Measurements from ENCODE around the gene SRPX. TPM values are rescaled to one million over a fixed set of nuclear protein-coding genes. Genes with fewer than 3 reads are reported as not detected.

The SRPX gene
- total and polyA plus RNA-seq, 2 of the 4 experiments (the other 2 are of a cell fraction) = 35.5 to 81.5 TPM

DNA sequence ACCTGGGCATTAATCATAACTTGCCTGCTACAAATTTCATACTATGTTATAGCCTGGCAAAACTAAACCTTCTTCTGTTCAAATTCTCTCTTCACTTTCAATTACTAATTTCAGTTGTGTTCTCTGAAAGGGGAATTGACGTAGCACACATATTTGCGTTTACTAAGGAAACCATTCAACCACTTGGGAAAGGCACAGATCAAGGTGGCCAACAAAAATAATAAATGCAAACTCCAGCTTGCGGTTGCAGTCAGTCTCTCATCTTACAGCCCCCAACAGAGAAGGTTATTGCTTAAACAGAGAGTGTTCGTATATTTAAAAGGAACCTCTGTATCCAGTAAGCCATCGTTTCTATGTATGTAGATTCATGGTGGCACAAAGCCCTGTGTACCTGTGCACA is 4.0 kb downstream of the SRPX start:
- peaks cover 2 to 34% of the 10 kb centered on the region in 2 experiments; a peak in 2 of 4 replicates for H3K79me1 ChIP-seq (ENCODE audit: low read depth in 1 of 2, low read length in 2 of 2)
- H3K4me1 ChIP-seq (ENCODE audit: control insufficient read depth, insufficient read depth, low read length) = peaks cover 3% of the 10 kb centered on the region
- no peak overlapping the region for H2BK120ac ChIP-seq (ENCODE audit: low read depth, low read length)
- H2AFZ ChIP-seq (replicated peaks; ENCODE audit: low read length, poor library complexity) = no peak overlapping the region
- H4K91ac ChIP-seq (ENCODE audit: insufficient read depth, low read depth, low read length) = no peak overlapping the region
- H2BK5ac ChIP-seq (ENCODE audit: low read depth, low read length, poor library complexity, severe bottlenecking) = no peak overlapping the region
- H3K4me2 ChIP-seq (ENCODE audit: low read depth, low read length) = no peak overlapping the region
- 90% methylated on average over 2 of the region's 5 CpGs; no CpG with 5 or more reads in 1 of the 2 experiments for WGBS, 2 experiments (ENCODE audit: extremely low coverage in 2 of 2, insufficient read length in 1 of 2)
- H3K4me3 ChIP-seq (ENCODE audit: insufficient read depth, low read depth, low read length) = no peak overlapping the region
- H3K9me3 ChIP-seq (ENCODE audit: control insufficient read depth, insufficient read depth, low read length) = no peaks in the 10 kb centered on the region
- DNase-seq (no peak), ATAC-seq (ENCODE audit: low read depth) (no peak)
- ChIA-PET POLR2A (ENCODE audit: unreplicated experiment) (no interaction called here), CTCF (no interaction called here)
- no peak overlapping the region for H3K9ac ChIP-seq (ENCODE audit: low read depth, low read length)
- in situ Hi-C loops (cut with MboI; ENCODE audit: low sequenced_read_pairs) (no loop called here), dilution Hi-C loops (cut with HindIII; ENCODE audit: low sequenced_read_pairs, unreplicated experiment) (no loop called here), intact Hi-C loops (cut with micrococcal nuclease) (no loop called here)
- H4K20me1 ChIP-seq (ENCODE audit: insufficient read depth, low read length) = peaks cover 4% of the 10 kb centered on the region; the same call in 1 of the 2 replicates
- no peak overlapping the region for H3K14ac ChIP-seq (replicated peaks; ENCODE audit: low read depth, low read length)
- H3K4ac ChIP-seq (ENCODE audit: low read depth, low read length) = no peak overlapping the region
- no peak for TF ChIP-seq MAZ (IDR thresholded peaks at IDR 0.05; ENCODE audit: borderline replicate concordance, low read depth, low read length)
- no peak for TF ChIP-seq FOS (IDR thresholded peaks at IDR 0.05; ENCODE audit: low read depth, low read length)
- TF ChIP-seq SMC3 (IDR thresholded peaks at IDR 0.05; ENCODE audit: low read depth, low read length) = no peak
- no peak for TF ChIP-seq RCOR1 (IDR thresholded peaks at IDR 0.05; ENCODE audit: insufficient replicate concordance, low read length)
- no peak for TF ChIP-seq RAD21 (IDR thresholded peaks at IDR 0.05; ENCODE audit: low read length)
- no peak for TF ChIP-seq MXI1 (IDR thresholded peaks at IDR 0.05; ENCODE audit: borderline replicate concordance, low read depth, low read length)
- TF ChIP-seq CEBPB (IDR thresholded peaks at IDR 0.05; ENCODE audit: low read depth, low read length) = no peak
- TF ChIP-seq RFX5 (IDR thresholded peaks at IDR 0.05; ENCODE audit: low read depth, low read length) = no peak
- no peak for TF ChIP-seq BHLHE40 (IDR thresholded peaks at IDR 0.05; ENCODE audit: low read depth, low read length)
- TF ChIP-seq CHD1 (IDR thresholded peaks at IDR 0.05; ENCODE audit: low read depth, low read length) = no peak
- no peak overlapping the region for H3K18ac ChIP-seq (ENCODE audit: low read depth, low read length)
- no peak overlapping the region for H3K27ac ChIP-seq (ENCODE audit: insufficient read depth, low read length)
- H3K9me1 ChIP-seq (ENCODE audit: insufficient read depth, low read length) = peaks cover 11% of the 10 kb centered on the region
- no peak overlapping the region for H3K23ac ChIP-seq (ENCODE audit: low read depth, low read length)
- H3K27me3 ChIP-seq (ENCODE audit: control insufficient read depth, insufficient read depth, low read length) = no peaks in the 10 kb centered on the region
- H2AK5ac ChIP-seq (ENCODE audit: low read depth, low read length) = no peak overlapping the region
- H2AK9ac ChIP-seq (replicated peaks; ENCODE audit: low read depth, low read length, poor library complexity) = no peak overlapping the region
- no peak overlapping the region for H4K5ac ChIP-seq (ENCODE audit: low read depth, low read length)
- H3K36me3 ChIP-seq (ENCODE audit: control insufficient read depth, insufficient read depth, low read length) = no peaks in the 10 kb centered on the region
- H2BK15ac ChIP-seq (ENCODE audit: low read depth, low read length) = no peak overlapping the region
- no peak overlapping the region for H4K8ac ChIP-seq (ENCODE audit: low read depth in 2 of 2, low read length in 2 of 2)
- no peak overlapping the region for H3K56ac ChIP-seq (ENCODE audit: extremely low read depth, insufficient read depth, low read length)
- no TSS peak for BruUV-seq (replicated peaks)
- no peak overlapping the region for H2BK20ac ChIP-seq (ENCODE audit: low read depth, low read length)

Data from IMR-90 (cell line).